Muscle layer of duodenum (tissue), 2 donors: Measurements from ENCODE around the gene PIGR.

Experiments used
- H3K27ac ChIP-seq: one replicate; pipeline ENCODE4 v1.7.0; 2013; ENCODE audit warnings: mild to moderate bottlenecking, low read length
- H3K27me3 ChIP-seq: one replicate; pipeline ENCODE4 v1.7.0; 2013; ENCODE audit warnings: low read depth, mild to moderate bottlenecking, control low read depth, low read length
- H3K36me3 ChIP-seq, 2 donors: one replicate each; pipeline ENCODE4 v1.7.0; 2013; ENCODE audit warnings: low read length in 2 of 2, control low read depth in 1 of 2, mild to moderate bottlenecking in 1 of 2; ENCODE audit not compliant: insufficient read depth in 2 of 2, control insufficient read depth in 1 of 2
- H3K4me1 ChIP-seq, 2 donors: one replicate each; pipeline ENCODE4 v1.7.0; 2013; ENCODE audit warnings: low read length in 2 of 2, mild to moderate bottlenecking in 2 of 2, control low read depth in 1 of 2, moderate library complexity in 1 of 2; ENCODE audit not compliant: insufficient read depth in 2 of 2, control insufficient read depth in 1 of 2
- H3K4me3 ChIP-seq, 2 donors: one replicate each; pipeline ENCODE4 v1.7.0; 2013; ENCODE audit warnings: low read length in 2 of 2, low read depth in 1 of 2, mild to moderate bottlenecking in 1 of 2
- H3K9me3 ChIP-seq, 2 donors: one replicate each; pipeline ENCODE4 v1.7.0; 2013; ENCODE audit warnings: low read length in 2 of 2, control low read depth in 1 of 2, mild to moderate bottlenecking in 1 of 2; ENCODE audit not compliant: control insufficient read depth in 1 of 2
- donor health status: healthy.

Gene PIGR

GRCh38 chr1:206882555-206882954, 63.7 kb downstream of the PIGR start:
- Histone ChIP-seq H3K27me3 (no peaks in the 10 kb centered on the region), H3K4me3 (no peak overlapping the region), H3K36me3 (no peaks in the 10 kb centered on the region), H3K4me1 (no peaks in the 10 kb centered on the region), H3K9me3 (peaks cover 5 to 6% of the 10 kb centered on the region in 2 donors), H3K27ac (no peak overlapping the region)

GRCh38 chr1:206880314-206880713, 66.0 kb downstream of the PIGR start:
- Histone ChIP-seq H3K27ac (no peak overlapping the region), H3K36me3 (no peaks in the 10 kb centered on the region), H3K27me3 (no peaks in the 10 kb centered on the region), H3K4me1 (no peaks in the 10 kb centered on the region), H3K4me3 (no peak overlapping the region), H3K9me3 (peaks cover 6 to 12% of the 10 kb centered on the region in 2 donors)
